HFFc6 (cell line): ENCODE data around the gene PNLIPRP3. TPM values are rescaled to one million over a fixed set of nuclear protein-coding genes. Genes with fewer than 3 reads are reported as not detected.

ENCODE experiments used
- DNase-seq: peaks from one replicate; pipeline ENCODE4 v3.0.0-alpha.2; 2018
- H3K27ac Mint-ChIP-seq: 2 replicates; pipeline ENCODE4 v1.8.0; 2020; ENCODE audit warnings: mild to moderate bottlenecking, mixed read lengths
- H3K27me3 Mint-ChIP-seq: 2 replicates; pipeline ENCODE4 v1.8.0; 2021; ENCODE audit warnings: mild to moderate bottlenecking, moderate library complexity, mixed read lengths; ENCODE audit not compliant: insufficient read depth
- H3K36me3 Mint-ChIP-seq: 2 replicates; pipeline ENCODE4 v1.8.0; 2021; ENCODE audit warnings: low read depth, mixed read lengths
- H3K4me1 Mint-ChIP-seq: 2 replicates; pipeline ENCODE4 v1.8.0; 2020; ENCODE audit warnings: low read depth, mixed read lengths
- H3K4me3 Mint-ChIP-seq: 2 replicates; pipeline ENCODE4 v1.8.0; 2020; ENCODE audit warnings: mild to moderate bottlenecking, moderate library complexity, mixed read lengths
- H3K9me3 Mint-ChIP-seq: 2 replicates; pipeline ENCODE4 v1.8.0; 2020; ENCODE audit warnings: mild to moderate bottlenecking, mixed read lengths
- total RNA-seq, 6 experiments: library from RNA; stranded (reverse); fragmentation: NEBNext Ultra II Directional; extraction: Animal tissue kit (Norgen Biotek cat#: 25700); gene quantifications; 2 replicates in 1 of 6; 3 replicates in 5 of 6; pipeline ENCODE4 v1.2.3, GENCODE V29; 2021
- TF ChIP-seq, protein P1 (sequence below): fragments of 200-600 bp; sonication (generic); IDR thresholded peaks from 2 replicates; pipeline ENCODE4 v1.5.0; 2021; ENCODE audit warnings: antibody characterized with exemption, mild to moderate bottlenecking

PNLIPRP3 gene
- total RNA-seq, 6 experiments from 2014 or later, result not detected

DNA sequence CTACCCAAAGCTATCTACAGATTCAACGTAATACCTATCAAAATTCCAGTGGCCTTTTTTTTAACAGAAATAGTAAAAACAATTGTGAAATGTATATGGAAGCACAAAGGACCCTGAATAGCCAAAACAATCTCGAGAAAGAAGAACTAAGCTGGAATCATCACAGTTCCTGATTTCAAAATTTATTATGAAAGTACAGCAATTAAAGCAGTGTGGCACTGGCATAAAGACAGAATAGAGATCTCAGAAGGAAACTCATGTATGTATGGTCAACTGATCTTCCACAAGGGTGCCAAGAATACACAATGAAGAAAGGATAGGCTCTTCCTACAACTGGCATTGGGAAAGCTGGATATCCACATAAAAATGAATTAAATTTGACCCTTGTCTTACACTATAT, 23.2 kb downstream of the PNLIPRP3 start:
- no peaks in the 10 kb centered on the region for H3K9me3 Mint-ChIP-seq
- no peak overlapping the region for H3K4me3 Mint-ChIP-seq
- TF ChIP-seq, protein P1, sequence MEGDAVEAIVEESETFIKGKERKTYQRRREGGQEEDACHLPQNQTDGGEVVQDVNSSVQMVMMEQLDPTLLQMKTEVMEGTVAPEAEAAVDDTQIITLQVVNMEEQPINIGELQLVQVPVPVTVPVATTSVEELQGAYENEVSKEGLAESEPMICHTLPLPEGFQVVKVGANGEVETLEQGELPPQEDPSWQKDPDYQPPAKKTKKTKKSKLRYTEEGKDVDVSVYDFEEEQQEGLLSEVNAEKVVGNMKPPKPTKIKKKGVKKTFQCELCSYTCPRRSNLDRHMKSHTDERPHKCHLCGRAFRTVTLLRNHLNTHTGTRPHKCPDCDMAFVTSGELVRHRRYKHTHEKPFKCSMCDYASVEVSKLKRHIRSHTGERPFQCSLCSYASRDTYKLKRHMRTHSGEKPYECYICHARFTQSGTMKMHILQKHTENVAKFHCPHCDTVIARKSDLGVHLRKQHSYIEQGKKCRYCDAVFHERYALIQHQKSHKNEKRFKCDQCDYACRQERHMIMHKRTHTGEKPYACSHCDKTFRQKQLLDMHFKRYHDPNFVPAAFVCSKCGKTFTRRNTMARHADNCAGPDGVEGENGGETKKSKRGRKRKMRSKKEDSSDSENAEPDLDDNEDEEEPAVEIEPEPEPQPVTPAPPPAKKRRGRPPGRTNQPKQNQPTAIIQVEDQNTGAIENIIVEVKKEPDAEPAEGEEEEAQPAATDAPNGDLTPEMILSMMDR, result no peak
- no peaks in the 10 kb centered on the region for H3K4me1 Mint-ChIP-seq
- H3K36me3 Mint-ChIP-seq, result no peaks in the 10 kb centered on the region
- H3K27ac Mint-ChIP-seq, result no peak overlapping the region
- no peaks in the 10 kb centered on the region; the same call in none of the 2 replicates for H3K27me3 Mint-ChIP-seq
- no peak for DNase-seq

DNA sequence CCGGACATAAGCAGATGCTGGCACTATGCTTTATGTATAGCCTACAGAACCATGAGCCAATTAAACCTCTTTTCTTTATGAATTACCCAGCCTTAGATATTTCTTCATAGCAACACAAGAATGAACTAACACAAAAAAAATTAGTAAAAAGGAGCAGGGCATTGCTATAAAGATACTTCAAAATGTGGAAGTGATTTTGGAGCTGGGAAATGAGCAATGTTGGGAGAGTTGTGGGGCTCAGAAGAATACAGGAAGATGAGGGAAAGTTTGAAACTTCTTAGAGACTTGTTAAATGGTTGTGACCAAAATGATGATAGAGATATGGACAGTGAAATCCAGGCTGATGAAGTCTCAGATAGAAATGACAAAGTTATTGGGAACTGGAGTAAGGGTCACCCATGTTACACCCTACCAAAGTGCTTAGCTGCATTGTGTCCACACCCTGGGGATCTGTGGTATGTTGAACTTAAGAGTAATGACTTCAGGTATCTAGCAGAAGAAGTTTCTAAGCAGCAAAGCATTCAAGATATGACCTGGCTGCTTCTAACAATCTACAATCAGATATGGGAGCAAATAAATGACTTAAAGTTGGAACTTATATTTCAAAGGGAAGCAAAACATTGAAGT, 24.2 kb downstream of the PNLIPRP3 start:
- Mint-ChIP-seq H3K27me3 (no peaks in the 10 kb centered on the region; the same call in none of the 2 replicates), H3K4me3 (no peak overlapping the region), H3K27ac (no peak overlapping the region), H3K36me3 (no peaks in the 10 kb centered on the region), H3K4me1 (no peaks in the 10 kb centered on the region), H3K9me3 (no peaks in the 10 kb centered on the region)
- no peak for DNase-seq
- TF ChIP-seq, protein P1, result no peak

DNA sequence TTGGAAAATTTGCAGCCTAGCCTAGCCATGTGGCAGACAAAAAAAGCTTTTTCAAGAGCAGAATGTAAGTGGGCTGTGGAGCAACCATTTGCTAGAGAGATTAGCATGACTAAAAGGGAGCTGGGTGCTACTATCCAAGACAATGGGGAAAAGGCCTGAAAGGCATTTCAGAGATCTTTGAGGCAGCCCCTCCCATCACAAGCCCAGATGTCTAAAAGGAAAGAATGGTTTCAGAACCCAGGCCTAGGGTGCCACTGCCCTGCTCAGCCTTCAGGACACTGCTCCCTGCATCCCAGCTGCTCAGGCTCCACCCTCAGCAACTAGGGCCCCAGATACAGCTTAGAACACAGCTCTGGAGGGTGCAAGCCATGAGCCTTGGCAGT, 24.7 kb downstream of the PNLIPRP3 start:
- H3K4me3 Mint-ChIP-seq, result no peak overlapping the region
- H3K9me3 Mint-ChIP-seq, result no peaks in the 10 kb centered on the region
- H3K27ac Mint-ChIP-seq, result no peak overlapping the region
- TF ChIP-seq, protein P1, result no peak
- H3K36me3 Mint-ChIP-seq, result no peaks in the 10 kb centered on the region
- DNase-seq, result no peak
- no peaks in the 10 kb centered on the region for H3K4me1 Mint-ChIP-seq
- H3K27me3 Mint-ChIP-seq, result no peaks in the 10 kb centered on the region; the same call in 1 of the 2 replicates

DNA sequence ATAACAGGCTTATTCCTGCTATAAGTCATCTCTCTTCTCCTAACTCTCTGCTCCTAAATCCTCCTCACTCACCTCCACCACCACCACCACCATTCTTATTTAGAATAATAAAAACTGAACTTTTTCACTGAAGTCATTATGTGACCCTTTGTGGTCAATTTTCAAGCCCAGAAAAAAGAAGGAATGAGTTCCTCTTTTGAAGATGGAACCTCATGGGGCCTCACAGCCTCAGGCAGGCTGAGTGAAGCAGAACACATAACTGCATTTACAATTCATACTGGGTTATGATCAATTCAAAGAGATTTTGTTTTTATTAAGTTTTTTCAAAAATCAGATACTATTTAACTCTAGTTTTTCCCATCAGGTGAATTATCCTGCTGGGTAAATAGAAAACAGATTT, 29.8 kb downstream of the PNLIPRP3 start:
- Mint-ChIP-seq H3K4me1 (no peaks in the 10 kb centered on the region), H3K27ac (no peak overlapping the region), H3K27me3 (no peaks in the 10 kb centered on the region; the same call in 1 of the 2 replicates), H3K36me3 (no peaks in the 10 kb centered on the region), H3K9me3 (peaks cover 5% of the 10 kb centered on the region; the same call in 1 of the 2 replicates), H3K4me3 (no peak overlapping the region)
- no peak for DNase-seq
- TF ChIP-seq, protein P1, result no peak

DNA sequence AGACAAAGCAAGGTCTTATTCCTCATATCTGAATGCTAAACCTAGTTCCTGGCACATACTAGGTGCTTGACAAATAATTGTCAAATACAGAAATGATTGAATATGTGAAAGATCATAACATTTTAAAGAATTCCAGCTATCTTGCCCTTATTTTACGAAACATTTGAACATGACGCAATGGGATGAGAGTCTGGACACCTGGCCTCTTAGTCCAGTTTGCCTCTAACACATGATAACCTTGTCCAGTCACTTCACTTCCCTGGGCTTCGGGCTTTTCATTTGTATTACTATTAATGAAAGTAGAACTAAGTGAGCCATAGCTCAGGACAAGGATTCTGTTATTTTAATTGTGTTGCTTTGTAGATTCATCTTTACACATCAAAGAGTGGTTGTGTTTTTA, 32.6 kb downstream of the PNLIPRP3 start:
- H3K9me3 Mint-ChIP-seq, result peaks cover 13% of the 10 kb centered on the region; the same call in 1 of the 2 replicates

More for the DNA sequence above, 32.6 kb downstream of the PNLIPRP3 start:
- Mint-ChIP-seq H3K4me3 (no peak overlapping the region), H3K36me3 (no peaks in the 10 kb centered on the region), H3K4me1 (no peaks in the 10 kb centered on the region), H3K27ac (no peak overlapping the region), H3K27me3 (no peaks in the 10 kb centered on the region; the same call in 1 of the 2 replicates)
- no peak for DNase-seq
- TF ChIP-seq, protein P1, result no peak
